Fibroblast of lung (primary cell): ENCODE data around the gene RPS6KC1. TPM values are rescaled to one million over a fixed set of nuclear protein-coding genes. Genes with fewer than 3 reads are reported as not detected.

ENCODE experiments used
- DNase-seq, 2 donors: peaks; one replicate each; pipeline versions ENCODE4 v3.0.0 to v3.0.0-alpha.2; 2010; ENCODE audit warnings: low read depth in 2 of 2
- H2AFZ ChIP-seq: 2 replicates; pipeline ENCODE4 v1.5.1; 2012; ENCODE audit warnings: low read length, control low read depth, inconsistent platforms
- H3K27ac ChIP-seq: 2 replicates; pipeline ENCODE4 v1.5.1; 2011; ENCODE audit warnings: low read length, control low read depth; ENCODE audit not compliant: insufficient read depth
- H3K27me3 ChIP-seq: 2 replicates; pipeline ENCODE4 v1.5.1; 2011; ENCODE audit warnings: mild to moderate bottlenecking, low read length; ENCODE audit not compliant: control insufficient read depth, insufficient read depth
- H3K36me3 ChIP-seq: 2 replicates; pipeline ENCODE4 v1.5.1; 2011; ENCODE audit warnings: low read length; ENCODE audit not compliant: control insufficient read depth, insufficient read depth
- H3K4me1 ChIP-seq: 2 replicates; pipeline ENCODE4 v1.5.1; 2011; ENCODE audit warnings: low read length; ENCODE audit not compliant: control insufficient read depth, insufficient read depth; ENCODE audit errors: extremely low read depth
- H3K4me2 ChIP-seq: 2 replicates; pipeline ENCODE4 v1.5.1; 2011; ENCODE audit warnings: low read length, control low read depth; ENCODE audit not compliant: insufficient read depth; ENCODE audit errors: extremely low read depth
- H3K4me3 ChIP-seq, 4 experiments: fragments of 200-600 bp in 1 of 4; sonication (generic) in 1 of 4; replicated peaks in 1 of 4; 2 replicates each; pipeline ENCODE4 v1.5.1; 2011 to 2016; ENCODE audit warnings: low read length in 4 of 4, low read depth in 3 of 4, mild to moderate bottlenecking in 3 of 4, control low read depth in 2 of 4, inconsistent platforms in 1 of 4, mixed read lengths in 1 of 4; ENCODE audit not compliant: insufficient read depth in 1 of 4; ENCODE audit errors: control extremely low read depth in 1 of 4
- H3K79me2 ChIP-seq: 2 replicates; pipeline ENCODE4 v1.5.1; 2012; ENCODE audit warnings: mild to moderate bottlenecking, low read length, inconsistent platforms; ENCODE audit not compliant: control insufficient read depth, insufficient read depth
- H3K9ac ChIP-seq: 2 replicates; pipeline ENCODE4 v1.5.1; 2011; ENCODE audit warnings: mild to moderate bottlenecking, low read length, control low read depth; ENCODE audit not compliant: insufficient read depth
- H3K9me3 ChIP-seq: 2 replicates; pipeline ENCODE4 v1.5.1; 2012; ENCODE audit warnings: low read depth, low read length; ENCODE audit not compliant: control insufficient read depth, insufficient read depth
- H4K20me1 ChIP-seq: 2 replicates; pipeline ENCODE4 v1.5.1; 2011; ENCODE audit warnings: low read length; ENCODE audit not compliant: control insufficient read depth, insufficient read depth; ENCODE audit errors: extremely low read depth
- CTCF ChIP-seq, 2 donors: IDR thresholded peaks in 1 of 2; conservative IDR thresholded peaks in 1 of 2; 1 replicate in 1 of 2; 2 replicates in 1 of 2; pipeline ENCODE4 v1.5.1; 2011 to 2012; ENCODE audit warnings: low read length in 2 of 2, control low read depth in 1 of 2, inconsistent platforms in 1 of 2, low read depth in 1 of 2, mild to moderate bottlenecking in 1 of 2
- EZH2 ChIP-seq: IDR thresholded peaks from 2 replicates; pipeline ENCODE4 v1.5.1; 2012; ENCODE audit warnings: low read length, control low read depth, mild to moderate bottlenecking; ENCODE audit errors: missing control alignments
- polyA plus RNA-seq, 2 donors: library from polyadenylated mRNA; depleted of rRNA in 1 of 2; stranded (reverse) in 1 of 2; unstranded in 1 of 2; fragments of >200 nt; gene quantifications; 2 replicates each; pipeline ENCODE4 v1.2.1, GENCODE V29; 2011 to 2012; ENCODE audit warnings: missing spikeins in 1 of 2
- total RNA-seq: library from RNA; depleted of rRNA; stranded (reverse); fragments of >200 nt; gene quantifications from 2 replicates; pipeline ENCODE4 v1.2.1, GENCODE V29; 2014

The RPS6KC1 gene
- total and polyA plus RNA-seq, 2 donors (not counting 1 experiment from before 2014, with no cell fraction given), result 20.9 to 33.5 TPM

GRCh38 chr1:213008564-213008963, 42.5 kb upstream of the RPS6KC1 start:
- Histone ChIP-seq H3K27ac (no peak overlapping the region), H3K79me2 (peaks cover 10% of the 10 kb centered on the region), H3K27me3 (no peaks in the 10 kb centered on the region), H3K4me3 (no peak overlapping the region), H3K9ac (no peak overlapping the region), H3K36me3 (peaks cover 2% of the 10 kb centered on the region), H3K4me1 (no peaks in the 10 kb centered on the region), H3K4me2 (no peak overlapping the region), H2AFZ (no peak overlapping the region), H3K9me3 (no peaks in the 10 kb centered on the region), H4K20me1 (no peaks in the 10 kb centered on the region)
- TF ChIP-seq CTCF (conservative IDR thresholded peaks at IDR 0.05 in 1 of 2, IDR thresholded peaks at IDR 0.05 in 1 of 2; ENCODE audit: low read depth in 1 of 2, low read length in 2 of 2) (no peak), EZH2 (no peak)
- no peak for DNase-seq

- Histone ChIP-seq H3K4me1 (peaks cover 2% of the 10 kb centered on the region), H3K4me3 (peak overlapping the region; percentile 83 to 96 (median 90)), H3K9me3 (no peaks in the 10 kb centered on the region), H3K36me3 (peaks cover 2% of the 10 kb centered on the region), H4K20me1 (no peaks in the 10 kb centered on the region), H3K79me2 (peaks cover 25% of the 10 kb centered on the region), H3K27ac (peak overlapping the region; percentile 80), H3K27me3 (no peaks in the 10 kb centered on the region), H2AFZ (peak overlapping the region; percentile 99), H3K9ac (peak overlapping the region; percentile 84), H3K4me2 (peak overlapping the region; percentile 88)
- TF ChIP-seq EZH2, result no peak
- no peak for TF ChIP-seq CTCF (conservative IDR thresholded peaks at IDR 0.05 in 1 of 2, IDR thresholded peaks at IDR 0.05 in 1 of 2; ENCODE audit: low read depth in 1 of 2, low read length in 2 of 2)
- peak; percentile 13 to 24 for DNase-seq
Observed at GRCh38 chr1:213014642-213015041, 36.4 kb upstream of the RPS6KC1 start.

DNA sequence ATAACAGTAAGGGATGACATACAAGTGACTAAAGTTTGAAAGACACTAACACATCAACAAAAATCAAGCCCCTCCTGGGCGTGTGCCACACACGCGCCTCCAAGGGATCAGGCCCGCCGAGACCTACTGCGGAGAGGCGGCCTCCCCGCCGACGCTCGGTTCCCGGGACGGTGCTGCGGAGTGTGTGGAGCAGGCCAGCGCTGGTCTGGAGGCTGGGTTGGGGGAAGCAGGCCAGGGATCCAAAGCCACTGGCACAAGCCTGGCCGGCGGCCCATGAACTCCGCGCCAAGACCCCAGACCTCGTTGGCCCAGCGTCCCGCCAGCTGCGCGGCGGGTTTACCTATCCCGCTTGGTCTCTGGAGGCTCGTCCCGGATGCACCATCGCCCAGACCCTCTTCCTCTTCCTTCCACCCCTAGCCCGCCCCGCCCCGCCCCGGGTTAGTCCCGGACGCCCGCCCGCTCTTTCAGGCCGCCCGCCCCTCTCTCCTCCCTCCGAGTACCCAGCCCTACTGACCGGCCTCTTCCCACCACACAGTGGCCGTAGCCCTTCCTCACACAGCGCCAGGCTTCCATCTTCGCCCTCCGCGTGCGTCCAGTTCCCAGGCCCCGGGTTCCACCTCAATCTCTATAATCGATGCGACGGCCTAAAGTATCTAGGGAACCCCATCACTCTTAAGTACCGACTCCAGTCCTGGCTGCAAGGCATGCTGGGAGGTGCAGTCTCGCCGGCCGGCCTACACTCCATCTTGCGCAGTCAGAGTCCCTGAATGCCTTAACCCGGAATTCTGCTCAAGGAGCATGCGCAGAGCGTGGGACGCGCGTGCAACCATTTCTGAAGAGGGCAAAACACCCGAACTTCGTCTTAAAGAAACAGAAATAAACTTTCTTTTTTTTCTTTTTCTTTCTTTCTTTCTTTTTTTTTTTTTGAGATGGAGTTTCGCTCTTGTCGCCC, 35.7 kb upstream of the RPS6KC1 start, which contains the start of gene ANGEL2:
Gene ANGEL2, minus strand, starts transcription at position 769 of the 952 bp plus-strand sequence. Its CDS starts 196 bp downstream, at position 573.
- Histone ChIP-seq H3K27ac (peak within 1 kb of the TSS; percentile 80), H2AFZ (peak within 1 kb of the TSS; percentile 99), H4K20me1 (no peaks in the 10 kb centered on the region), H3K79me2 (peaks cover 25% of the 10 kb centered on the region), H3K9me3 (no peaks in the 10 kb centered on the region), H3K9ac (peak within 1 kb of the TSS; percentile 84), H3K4me1 (peaks cover 2% of the 10 kb centered on the region), H3K4me2 (peak within 1 kb of the TSS; percentile 88), H3K36me3 (peaks cover 2% of the 10 kb centered on the region), H3K4me3 (peak within 1 kb of the TSS; percentile 83 to 96 (median 90)), H3K27me3 (no peaks in the 10 kb centered on the region)
- no peak for TF ChIP-seq CTCF (conservative IDR thresholded peaks at IDR 0.05 in 1 of 2, IDR thresholded peaks at IDR 0.05 in 1 of 2; ENCODE audit: low read depth in 1 of 2, low read length in 2 of 2)
- TF ChIP-seq EZH2, result no peak
- peak; percentile 97 to 98 for DNase-seq
